Smooth muscle cell (in vitro differentiated cells): ENCODE results near the gene DNAH10. TPM values are rescaled to one million over a fixed set of nuclear protein-coding genes. Genes with fewer than 3 reads are reported as not detected.

Source experiments
- DNase-seq: peaks from one replicate; lab custom pipeline; 2025; ENCODE audit not compliant: unreplicated experiment; lab: John Stamatoyannopoulos, UW
- H2AFZ ChIP-seq: fragments of 200-600 bp; sonication (generic); 2 replicates; pipeline ENCODE4 v1.6.0; 2016; ENCODE audit warnings: antibody characterized with exemption, low read depth, mild to moderate bottlenecking
- H3F3A ChIP-seq: fragments of 200-600 bp; sonication (generic); 2 replicates; pipeline ENCODE4 v1.6.0; 2017; ENCODE audit warnings: antibody characterized with exemption, low read depth
- H3K27ac ChIP-seq: fragments of 200-600 bp; sonication (generic); 2 replicates; pipeline ENCODE4 v1.5.1; 2016; ENCODE audit warnings: low read depth, mild to moderate bottlenecking
- H3K27me3 ChIP-seq: fragments of 200-600 bp; sonication (generic); 2 replicates; pipeline ENCODE4 v1.6.1; 2016; ENCODE audit warnings: low read depth, mild to moderate bottlenecking
- H3K36me3 ChIP-seq: fragments of 200-600 bp; sonication (generic); 2 replicates; pipeline ENCODE4 v1.5.1; 2016; ENCODE audit warnings: low read depth
- H3K4me1 ChIP-seq: fragments of 200-600 bp; sonication (generic); 2 replicates; pipeline ENCODE4 v1.5.1; 2016; ENCODE audit warnings: low read depth
- H3K4me2 ChIP-seq: fragments of 200-600 bp; sonication (generic); 2 replicates; pipeline ENCODE4 v1.6.0; 2016; ENCODE audit warnings: mild to moderate bottlenecking
- H3K4me3 ChIP-seq: fragments of 200-600 bp; sonication (generic); 2 replicates; pipeline ENCODE4 v1.5.1; 2016; ENCODE audit warnings: mild to moderate bottlenecking
- H3K79me2 ChIP-seq: fragments of 200-600 bp; sonication (generic); 2 replicates; pipeline ENCODE4 v1.6.0; 2016; ENCODE audit warnings: low read depth, mild to moderate bottlenecking
- H3K9ac ChIP-seq: fragments of 200-600 bp; sonication (generic); 2 replicates; pipeline ENCODE4 v1.6.0; 2016; ENCODE audit warnings: low read depth
- H3K9me3 ChIP-seq: fragments of 200-600 bp; sonication (generic); replicated peaks from 2 replicates; pipeline ENCODE4 v1.5.1; 2016; ENCODE audit warnings: low read depth
- H4K20me1 ChIP-seq: fragments of 200-600 bp; sonication (generic); 2 replicates; pipeline ENCODE4 v1.6.0; 2016; ENCODE audit warnings: low read depth
- WGBS: methylation state at CpG from one replicate; pipeline ENCODE4 v1.1.7; 2016; ENCODE audit warnings: low lambda C conversion rate; 5-methylcytosine and 5-hydroxymethylcytosine counted together
- polyA plus RNA-seq: library from polyadenylated mRNA; unstranded; fragments of >200 nt; fragmentation: Nextera tagmentation; extraction: Ambion mirVana; gene quantifications from 2 replicates; pipeline ENCODE4 v1.2.1, GENCODE V29; 2016
- total RNA-seq: library from RNA; depleted of rRNA; stranded (reverse); fragments of >200 nt; gene quantifications from 2 replicates; pipeline ENCODE4 v1.2.3, GENCODE V29; 2014
- TF ChIP-seq, protein P1 (sequence below): fragments of 200-600 bp; sonication (generic); IDR thresholded peaks from 2 replicates; pipeline ENCODE4 v1.5.1; 2017; ENCODE audit warnings: borderline replicate concordance, mild to moderate bottlenecking, antibody characterized with exemption; ENCODE audit not compliant: insufficient read depth, poor library complexity, severe bottlenecking

DNAH10 gene
- total and polyA plus RNA-seq, 2 experiments from 2014 or later, result 1.5 to 2.2 TPM

DNA sequence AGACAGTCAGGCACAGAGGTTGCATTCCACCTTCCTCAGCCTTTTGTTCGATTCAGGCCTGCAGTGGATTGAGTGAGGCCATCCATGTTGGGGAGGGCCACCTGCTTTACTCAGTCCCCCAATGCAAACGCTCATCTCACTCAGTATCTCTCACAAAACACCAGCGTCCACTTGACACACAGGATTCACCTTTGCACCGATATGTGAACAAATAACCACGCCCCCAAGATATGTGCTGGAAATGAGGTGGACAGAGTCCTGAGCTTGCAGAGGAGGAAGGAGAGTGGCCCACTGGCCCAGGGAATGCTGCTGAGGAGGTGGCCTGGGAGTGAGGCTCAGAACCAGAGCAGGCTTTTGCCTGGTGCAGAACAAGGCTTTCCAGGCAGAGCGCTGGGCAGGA is 60.7 kb downstream of the DNAH10 start:
- H3K27me3 ChIP-seq, result no peaks in the 10 kb centered on the region
- H3K27ac ChIP-seq, result no peak overlapping the region
- H2AFZ ChIP-seq, result no peak overlapping the region
- no peaks in the 10 kb centered on the region for H3K4me1 ChIP-seq
- H3K9me3 ChIP-seq, result no peaks in the 10 kb centered on the region
- H3K9ac ChIP-seq, result no peak overlapping the region
- WGBS, result 82% methylated on average over 6 of the region's 6 CpGs
- H4K20me1 ChIP-seq, result no peaks in the 10 kb centered on the region
- H3K4me3 ChIP-seq, result no peak overlapping the region
- no peaks in the 10 kb centered on the region for H3F3A ChIP-seq
- TF ChIP-seq, protein P1, sequence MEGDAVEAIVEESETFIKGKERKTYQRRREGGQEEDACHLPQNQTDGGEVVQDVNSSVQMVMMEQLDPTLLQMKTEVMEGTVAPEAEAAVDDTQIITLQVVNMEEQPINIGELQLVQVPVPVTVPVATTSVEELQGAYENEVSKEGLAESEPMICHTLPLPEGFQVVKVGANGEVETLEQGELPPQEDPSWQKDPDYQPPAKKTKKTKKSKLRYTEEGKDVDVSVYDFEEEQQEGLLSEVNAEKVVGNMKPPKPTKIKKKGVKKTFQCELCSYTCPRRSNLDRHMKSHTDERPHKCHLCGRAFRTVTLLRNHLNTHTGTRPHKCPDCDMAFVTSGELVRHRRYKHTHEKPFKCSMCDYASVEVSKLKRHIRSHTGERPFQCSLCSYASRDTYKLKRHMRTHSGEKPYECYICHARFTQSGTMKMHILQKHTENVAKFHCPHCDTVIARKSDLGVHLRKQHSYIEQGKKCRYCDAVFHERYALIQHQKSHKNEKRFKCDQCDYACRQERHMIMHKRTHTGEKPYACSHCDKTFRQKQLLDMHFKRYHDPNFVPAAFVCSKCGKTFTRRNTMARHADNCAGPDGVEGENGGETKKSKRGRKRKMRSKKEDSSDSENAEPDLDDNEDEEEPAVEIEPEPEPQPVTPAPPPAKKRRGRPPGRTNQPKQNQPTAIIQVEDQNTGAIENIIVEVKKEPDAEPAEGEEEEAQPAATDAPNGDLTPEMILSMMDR, result no peak
- H3K79me2 ChIP-seq, result no peaks in the 10 kb centered on the region
- no peaks in the 10 kb centered on the region for H3K36me3 ChIP-seq
- DNase-seq, result no peak
- H3K4me2 ChIP-seq, result no peak overlapping the region

DNA sequence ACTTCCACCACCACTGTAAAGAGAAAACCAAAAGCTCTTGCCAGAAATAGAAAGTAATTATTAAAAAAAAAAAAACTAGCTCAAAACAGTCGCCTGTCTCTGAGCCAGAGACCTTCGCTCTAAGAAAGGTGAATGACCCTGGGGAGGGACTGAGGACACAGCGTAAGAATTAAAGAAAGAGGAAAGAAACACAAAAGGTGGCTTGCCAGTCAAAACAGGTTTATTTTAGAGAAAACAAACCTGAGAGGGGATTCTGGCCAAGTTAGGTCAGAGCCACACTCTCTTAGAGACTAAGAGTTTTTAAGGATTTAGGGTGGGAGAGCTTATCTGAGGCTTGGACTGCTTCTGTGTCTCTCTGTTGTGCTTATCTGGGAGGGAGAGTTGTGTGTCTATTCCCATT is 66.0 kb downstream of the DNAH10 start:
- H2AFZ ChIP-seq, result no peak overlapping the region
- H3K27ac ChIP-seq, result no peak overlapping the region
- no peaks in the 10 kb centered on the region for H3K9me3 ChIP-seq
- TF ChIP-seq, protein P1, result no peak
- no peak overlapping the region for H3K4me3 ChIP-seq
- DNase-seq, result no peak
- no peaks in the 10 kb centered on the region for H3K79me2 ChIP-seq
- no peaks in the 10 kb centered on the region for H3K27me3 ChIP-seq
- 89% methylated on average over 3 of the region's 3 CpGs for WGBS
- no peaks in the 10 kb centered on the region for H3K36me3 ChIP-seq
- H3K9ac ChIP-seq, result no peak overlapping the region
- H3F3A ChIP-seq, result no peaks in the 10 kb centered on the region
- H3K4me2 ChIP-seq, result no peak overlapping the region
- H3K4me1 ChIP-seq, result no peaks in the 10 kb centered on the region
- H4K20me1 ChIP-seq, result no peaks in the 10 kb centered on the region

- Histone ChIP-seq H3K36me3 (no peaks in the 10 kb centered on the region), H3K27me3 (no peaks in the 10 kb centered on the region), H3K4me3 (no peak overlapping the region), H2AFZ (no peak overlapping the region), H3K4me1 (no peaks in the 10 kb centered on the region), H3K79me2 (no peaks in the 10 kb centered on the region), H3K4me2 (no peak overlapping the region), H3K9ac (no peak overlapping the region), H3K9me3 (no peaks in the 10 kb centered on the region), H4K20me1 (no peaks in the 10 kb centered on the region), H3K27ac (no peak overlapping the region), H3F3A (no peaks in the 10 kb centered on the region)
- WGBS, result 77% methylated on average over 13 of the region's 13 CpGs
- TF ChIP-seq, protein P1, result no peak
- DNase-seq, result no peak
These were observed 66.9 kb downstream of the DNAH10 start for GRCh38 chr12:123828854-123829547.

- H4K20me1 ChIP-seq, result no peaks in the 10 kb centered on the region
- no peak for DNase-seq
- TF ChIP-seq, protein P1, result no peak
- no peak overlapping the region for H3K9ac ChIP-seq
- no peaks in the 10 kb centered on the region for H3F3A ChIP-seq
- H3K4me3 ChIP-seq, result no peak overlapping the region
- no peak overlapping the region for H3K27ac ChIP-seq
- no peak overlapping the region for H3K4me2 ChIP-seq
- H2AFZ ChIP-seq, result no peak overlapping the region
- H3K4me1 ChIP-seq, result no peaks in the 10 kb centered on the region
- H3K79me2 ChIP-seq, result no peaks in the 10 kb centered on the region
- whole genome bisulfite sequencing, result 84% methylated on average over 10 of the region's 10 CpGs
- H3K9me3 ChIP-seq, result peaks cover 1% of the 10 kb centered on the region
- no peaks in the 10 kb centered on the region for H3K27me3 ChIP-seq
- H3K36me3 ChIP-seq, result no peaks in the 10 kb centered on the region
These were observed 67.5 kb downstream of the DNAH10 start for GRCh38 chr12:123829561-123829960.
